ENCODE data around the gene SLC66A1.

SLC66A1 gene

DNA sequence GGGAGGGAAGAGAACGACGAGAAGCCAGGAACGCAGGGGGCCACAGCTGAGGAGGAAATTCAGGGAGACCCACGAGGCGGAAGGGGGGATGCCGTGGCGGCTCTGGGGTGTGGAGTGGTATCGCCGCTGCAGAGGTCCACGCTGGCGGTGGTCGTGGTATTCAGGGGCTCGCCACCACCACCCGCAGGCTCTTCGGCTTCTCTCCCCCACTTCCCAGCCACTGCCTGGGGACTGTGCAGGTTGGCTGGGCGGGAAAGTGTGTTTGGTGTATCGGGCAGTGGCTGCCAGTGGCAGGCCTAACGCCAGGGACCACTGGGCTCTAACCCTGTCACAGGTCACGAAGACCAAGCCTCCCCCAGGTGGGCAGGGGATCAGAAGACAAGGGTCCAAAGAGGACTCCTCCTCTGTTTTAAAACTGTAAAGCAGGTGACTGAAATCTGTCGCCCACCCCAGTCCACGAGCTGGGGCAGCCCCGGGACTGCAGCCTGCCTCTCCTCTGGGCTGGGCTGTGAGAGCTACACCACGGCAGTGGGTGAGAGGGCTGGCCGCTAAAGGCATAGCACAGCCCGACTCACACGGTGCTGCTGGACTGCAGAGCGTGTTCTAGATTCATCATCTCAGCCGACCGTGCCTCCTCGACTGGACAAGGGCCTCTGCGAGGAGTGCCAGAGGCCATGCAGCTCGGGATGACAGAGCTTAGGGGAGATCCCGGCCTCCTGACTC is 30.9 kb downstream of the SLC66A1 start:
- ATAC-seq (no peak), DNase-seq (no peak)

- no peak for ATAC-seq
- no peak for DNase-seq
Observed at GRCh38 chr1:19343617-19344350, 31.7 kb downstream of the SLC66A1 start.

DNA sequence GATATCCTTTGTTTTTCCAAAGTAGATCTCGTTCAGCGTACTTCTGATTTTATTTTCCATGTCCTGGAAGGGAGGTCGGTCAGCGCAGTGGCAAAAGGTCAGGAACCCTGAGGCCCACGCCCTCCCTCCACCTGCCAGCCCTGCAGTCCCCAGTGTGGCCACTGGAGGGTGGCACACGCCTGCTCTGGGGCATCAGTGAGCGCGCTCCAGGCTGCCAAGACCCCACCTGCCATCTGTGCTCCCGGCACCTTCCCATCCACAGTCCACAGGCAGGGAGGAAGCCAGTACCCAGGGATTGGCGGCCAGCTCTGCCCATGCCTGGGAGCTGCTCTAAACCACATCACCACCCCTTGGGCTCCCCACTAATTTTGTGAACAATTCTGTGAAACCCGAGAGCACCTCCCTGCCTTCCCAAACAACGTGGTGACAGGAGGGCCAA is 32.3 kb downstream of the SLC66A1 start:
- peak; percentile 69 for DNase-seq
- ATAC-seq: no peak

GRCh38 chr1:19344831-19345230 is 32.7 kb downstream of the SLC66A1 start:
- ATAC-seq (no peak), DNase-seq (no peak)

- ATAC-seq (no peak), DNase-seq (no peak)
Observed at GRCh38 chr1:19345391-19345790, 33.3 kb downstream of the SLC66A1 start.

DNA sequence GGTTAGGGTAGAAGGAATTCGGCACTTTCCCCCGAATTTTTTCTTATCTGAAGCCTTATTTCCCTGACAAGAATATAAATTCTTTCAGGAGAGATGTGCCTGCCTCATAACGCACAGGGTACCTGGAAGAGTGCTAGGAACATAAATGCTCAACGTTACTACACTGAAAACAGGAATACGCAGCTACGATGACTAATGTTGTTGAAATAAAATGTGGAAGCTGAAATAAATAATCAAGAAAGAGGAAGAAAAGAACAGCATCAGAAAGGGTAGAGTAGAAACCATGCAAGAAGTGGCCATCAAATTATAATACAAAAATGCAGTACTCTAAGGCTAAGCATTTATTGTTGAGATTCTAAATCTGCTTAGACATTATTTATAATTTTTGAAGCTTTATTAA is 33.9 kb downstream of the SLC66A1 start:
- ATAC-seq (no peak), DNase-seq (no peak)

GRCh38 chr1:19347533-19348172 is 35.5 kb downstream of the SLC66A1 start:
- DNase-seq (no peak), ATAC-seq (no peak)

GRCh38 chr1:19348441-19349198 is 36.5 kb downstream of the SLC66A1 start:
- no peak for DNase-seq
- ATAC-seq: no peak

DNA sequence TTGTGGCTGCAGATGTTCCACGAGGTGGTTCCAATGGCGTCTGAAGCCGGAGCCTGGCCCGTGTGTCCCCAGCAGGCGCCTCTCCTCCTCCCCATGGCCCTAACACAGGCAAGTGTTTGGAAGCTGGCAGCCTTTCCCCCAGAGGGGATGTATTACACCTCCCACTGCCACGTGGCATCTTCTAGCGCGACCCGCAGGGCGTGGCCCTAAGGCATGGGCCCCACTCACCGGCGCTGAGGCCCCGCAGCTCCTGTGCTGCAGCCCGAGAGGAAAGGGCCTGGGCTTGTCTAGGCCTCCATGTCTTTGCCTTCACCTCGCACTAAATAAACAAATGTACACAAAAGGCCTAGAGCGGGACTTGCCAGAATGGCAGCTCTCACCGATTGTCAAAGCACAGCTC is 37.9 kb downstream of the SLC66A1 start:
- no peak for DNase-seq
- no peak for ATAC-seq

- DNase-seq: no peak
- ATAC-seq: no peak
Observed at GRCh38 chr1:19350566-19350965, 38.4 kb downstream of the SLC66A1 start.

- ATAC-seq: no peak
- no peak for DNase-seq
Observed at GRCh38 chr1:19351873-19352272, 39.7 kb downstream of the SLC66A1 start.

- ATAC-seq (no peak), DNase-seq (no peak)
Observed at GRCh38 chr1:19352839-19353238, 40.7 kb downstream of the SLC66A1 start.

GRCh38 chr1:19353596-19353995 is 41.5 kb downstream of the SLC66A1 start:
- no peak for ATAC-seq

GRCh38 chr1:19354531-19354981 is 42.4 kb downstream of the SLC66A1 start:
- DNase-seq: no peak
- no peak for ATAC-seq

More at GRCh38 chr1:19353596-19353995, 41.5 kb downstream of the SLC66A1 start:
- DNase-seq: no peak

DNA sequence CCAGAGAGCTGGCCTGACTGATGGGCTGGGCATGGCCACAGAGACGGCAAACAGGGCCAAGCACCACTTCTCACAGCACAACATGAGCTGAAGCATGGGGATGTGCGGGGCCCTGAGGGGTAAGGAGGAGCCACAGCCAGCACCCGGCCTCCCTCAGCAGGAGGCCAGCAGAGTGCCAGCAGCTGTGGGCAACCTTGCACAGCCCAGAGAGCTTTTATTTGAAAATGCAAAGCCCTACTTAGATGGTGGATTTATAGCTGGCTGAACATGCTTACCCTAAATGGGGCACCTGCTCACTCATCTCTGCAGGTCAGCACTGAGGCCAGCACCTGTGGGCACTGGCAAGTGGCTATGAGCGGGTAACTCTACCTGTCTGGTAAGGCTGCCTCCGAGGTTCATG is 44.1 kb downstream of the SLC66A1 start:
- ATAC-seq: no peak
- DNase-seq: no peak

- ATAC-seq: no peak
- no peak for DNase-seq
Observed at GRCh38 chr1:19357299-19357986, 45.3 kb downstream of the SLC66A1 start.

GRCh38 chr1:19358710-19359109 is 46.6 kb downstream of the SLC66A1 start:
- ATAC-seq (no peak), DNase-seq (no peak)

- no peak for ATAC-seq
- no peak for DNase-seq
Observed at GRCh38 chr1:19359357-19359756, 47.2 kb downstream of the SLC66A1 start.

GRCh38 chr1:19360016-19360415 is 47.9 kb downstream of the SLC66A1 start:
- DNase-seq (no peak), ATAC-seq (no peak)

- DNase-seq (no peak), ATAC-seq (no peak)
Observed at GRCh38 chr1:19360432-19360831, 48.3 kb downstream of the SLC66A1 start.

GRCh38 chr1:19360843-19361610 is 48.9 kb downstream of the SLC66A1 start:
- ATAC-seq (no peak), DNase-seq (no peak)

All from stimulated activated naive CD8-positive, alpha-beta T cell treated with anti-CD3 and anti-CD28 coated beads, Interleukin-15, Interleukin-2, amounts not matched to agents 100 U/mL and 50 U/mL, for 24 hours (primary cell).